PC-3 (cell line): ENCODE measurements around the gene TIGD1. TPM values are rescaled to one million over a fixed set of nuclear protein-coding genes. Genes with fewer than 3 reads are reported as not detected.

Experiments
- ATAC-seq: fragments of 200-7000 bp; cut with Tn5 transposase; 2 replicates; pipeline ENCODE4 v1.9.1; 2020; ENCODE audit warnings: mild to moderate bottlenecking, moderate library complexity
- BruUV-seq: library from RNA; stranded (reverse); fragments of 400-500 nt; replicated peaks from 2 replicates; lab custom pipeline; 2021; lab: Mats Ljungman, UMichigan
- CTCF ChIA-PET: fragments of 300-600 bp; sonication (Branson Sonifier 250); formaldehyde crosslinking; loops from one replicate; lab custom pipeline; 2022; ENCODE audit warnings: antibody characterized with exemption; lab: Charles Lee
- POLR2A ChIA-PET: fragments of 300-600 bp; sonication (Branson Sonifier 250); formaldehyde crosslinking; loops from one replicate; lab custom pipeline; 2022; ENCODE audit warnings: antibody characterized with exemption; ENCODE audit not compliant: unreplicated experiment; lab: Charles Lee
- DNase-seq: peaks from one replicate; pipeline ENCODE4 v3.0.0-alpha.2; 2015
- H2AFZ ChIP-seq: fragments of 300-600 bp; sonication (generic); 2 replicates; pipeline ENCODE4 v1.6.0; 2016; ENCODE audit warnings: antibody characterized with exemption, low read length
- H3F3A ChIP-seq: fragments of 300-600 bp; sonication (generic); one replicate; pipeline ENCODE4 v1.6.0; 2017; ENCODE audit warnings: antibody characterized with exemption, low read length, control low read depth, mild to moderate bottlenecking; ENCODE audit not compliant: unreplicated experiment
- H3K27ac ChIP-seq: fragments of 300-600 bp; sonication (generic); 2 replicates; pipeline ENCODE4 v1.5.1; 2016; ENCODE audit warnings: mild to moderate bottlenecking, low read length
- H3K27me3 ChIP-seq: fragments of 300-600 bp; sonication (generic); 2 replicates; pipeline ENCODE4 v1.6.1; 2016; ENCODE audit warnings: low read length, mixed read lengths
- H3K36me3 ChIP-seq: fragments of 300-600 bp; sonication (generic); 2 replicates; pipeline ENCODE4 v1.6.1; 2016; ENCODE audit warnings: low read depth, mixed run types, low read length, mixed read lengths
- H3K4me1 ChIP-seq: fragments of 300-600 bp; sonication (generic); 2 replicates; pipeline ENCODE4 v1.5.1; 2016; ENCODE audit warnings: low read length; ENCODE audit not compliant: insufficient read depth
- H3K4me2 ChIP-seq: fragments of 300-600 bp; sonication (generic); 2 replicates; pipeline ENCODE4 v1.6.0; 2016; ENCODE audit warnings: low read length
- H3K4me3 ChIP-seq: fragments of 300-600 bp; sonication (generic); 2 replicates; pipeline ENCODE4 v1.5.1; 2016; ENCODE audit warnings: mild to moderate bottlenecking, low read length, mixed read lengths
- H3K79me2 ChIP-seq: fragments of 300-600 bp; sonication (generic); 2 replicates; pipeline ENCODE4 v1.6.1; 2017; ENCODE audit warnings: low read length, mixed read lengths
- H3K9ac ChIP-seq: fragments of 300-600 bp; sonication (generic); 2 replicates; pipeline ENCODE4 v1.6.0; 2016; ENCODE audit warnings: mild to moderate bottlenecking, low read length
- H3K9me2 ChIP-seq: fragments of 300-600 bp; sonication (generic); replicated peaks from 2 replicates; pipeline ENCODE4 v1.6.1; 2016; ENCODE audit warnings: mixed run types, low read length, mixed read lengths
- H3K9me3 ChIP-seq: fragments of 300-600 bp; sonication (generic); 2 replicates; pipeline ENCODE4 v1.6.1; 2016; ENCODE audit warnings: low read length, mixed read lengths
- H4K20me1 ChIP-seq: fragments of 300-600 bp; sonication (generic); 2 replicates; pipeline ENCODE4 v1.6.1; 2016; ENCODE audit warnings: low read length, mixed read lengths
- CTCF ChIP-seq: fragments of 300-600 bp; sonication (generic); conservative IDR thresholded peaks from 2 replicates; pipeline ENCODE4 v1.5.1; 2017; ENCODE audit warnings: antibody characterized with exemption, low read depth, mild to moderate bottlenecking, low read length
- EZH2 ChIP-seq: fragments of 300-600 bp; sonication (generic); IDR thresholded peaks from one replicate; pipeline ENCODE4 v1.6.1; 2017; ENCODE audit warnings: antibody characterized with exemption, mild to moderate bottlenecking, low read length; ENCODE audit not compliant: unreplicated experiment
- EZH2phosphoT487 ChIP-seq: fragments of 300-600 bp; sonication (generic); IDR thresholded peaks from 2 replicates; pipeline ENCODE4 v1.6.1; 2018; ENCODE audit warnings: mild to moderate bottlenecking, antibody characterized with exemption, low read length, borderline replicate concordance
- intact Hi-C: fragments of 100-400 bp; cut with micrococcal nuclease; formaldehyde crosslinking; loops from 2 replicates; pipeline ENCODE4 v1.9.0; 2023
- total RNA-seq: library from RNA; depleted of rRNA; stranded (reverse); fragments of >200 nt; gene quantifications from 2 replicates; pipeline ENCODE4 v1.2.3, GENCODE V29; 2014

The TIGD1 gene
- total RNA-seq, 1 experiment from 2014 or later = 6.3 TPM

- peaks cover 22% of the 10 kb centered on the region for H3K79me2 ChIP-seq
- intact Hi-C loops = no loop called here
- ATAC-seq (no peak), DNase-seq (no peak)
- H3K4me2 ChIP-seq = no peak overlapping the region
- H3K9me3 ChIP-seq = no peaks in the 10 kb centered on the region
- no peaks in the 10 kb centered on the region for H3K27me3 ChIP-seq
- ChIA-PET CTCF (no interaction called here), POLR2A (no interaction called here)
- no peak overlapping the region for H2AFZ ChIP-seq
- no peaks in the 10 kb centered on the region for H4K20me1 ChIP-seq
- no peak overlapping the region for H3K27ac ChIP-seq
- H3K9ac ChIP-seq = no peak overlapping the region
- H3K9me2 ChIP-seq = no peaks in the 10 kb centered on the region
- no peak for TF ChIP-seq EZH2phosphoT487
- no peak for TF ChIP-seq EZH2
- no peak for TF ChIP-seq CTCF
- peaks cover 6% of the 10 kb centered on the region for H3K36me3 ChIP-seq
- H3F3A ChIP-seq = no peaks in the 10 kb centered on the region
- no peaks in the 10 kb centered on the region for H3K4me1 ChIP-seq
- no peak overlapping the region for H3K4me3 ChIP-seq
- BruUV-seq = no TSS peak
These were observed 6.3 kb downstream of the TIGD1 start for GRCh38 chr2:232543928-232544631.

- no peak overlapping the region for H2AFZ ChIP-seq
- intact Hi-C loops = no loop called here
- DNase-seq (no peak), ATAC-seq (no peak)
- TF ChIP-seq EZH2phosphoT487 = no peak
- TF ChIP-seq CTCF = no peak
- no peaks in the 10 kb centered on the region for H3K4me1 ChIP-seq
- ChIA-PET POLR2A (no interaction called here), CTCF (no interaction called here)
- no peaks in the 10 kb centered on the region for H3F3A ChIP-seq
- no peaks in the 10 kb centered on the region for H3K9me2 ChIP-seq
- no peaks in the 10 kb centered on the region for H4K20me1 ChIP-seq
- H3K4me3 ChIP-seq = no peak overlapping the region
- H3K9me3 ChIP-seq = no peaks in the 10 kb centered on the region
- no peak overlapping the region for H3K9ac ChIP-seq
- no peak overlapping the region for H3K27ac ChIP-seq
- H3K27me3 ChIP-seq = no peaks in the 10 kb centered on the region
- peaks cover 1% of the 10 kb centered on the region for H3K36me3 ChIP-seq
- BruUV-seq = no TSS peak
- no peak overlapping the region for H3K4me2 ChIP-seq
- peaks cover 17% of the 10 kb centered on the region for H3K79me2 ChIP-seq
These were observed 6.9 kb downstream of the TIGD1 start for GRCh38 chr2:232543491-232543890.

GRCh38 chr2:232542715-232543467 is 7.5 kb downstream of the TIGD1 start:
- DNase-seq (no peak), ATAC-seq (no peak)
- Histone ChIP-seq H3K9me2 (no peaks in the 10 kb centered on the region), H3K4me2 (no peak overlapping the region), H3K27me3 (no peaks in the 10 kb centered on the region), H3F3A (no peaks in the 10 kb centered on the region), H3K79me2 (peaks cover 11% of the 10 kb centered on the region), H4K20me1 (no peaks in the 10 kb centered on the region), H3K9ac (no peak overlapping the region), H3K4me3 (no peak overlapping the region), H3K4me1 (no peaks in the 10 kb centered on the region), H3K27ac (no peak overlapping the region), H3K9me3 (no peaks in the 10 kb centered on the region), H2AFZ (no peak overlapping the region), H3K36me3 (no peaks in the 10 kb centered on the region; the same call in none of the 2 replicates)
- BruUV-seq = no TSS peak
- intact Hi-C loops = no loop called here
- TF ChIP-seq CTCF (no peak), EZH2 (no peak), EZH2phosphoT487 (no peak)
- ChIA-PET POLR2A (no interaction called here), CTCF (no interaction called here)
